GM12878 (cell line): ENCODE data around the gene HUWE1. TPM values are rescaled to one million over a fixed set of nuclear protein-coding genes. Genes with fewer than 3 reads are reported as not detected.

Experiments used
- ATAC-seq: fragments of 200-7000 bp; cut with Tn5 transposase; 3 replicates; pipeline ENCODE4 v1.9.1; 2020; ENCODE audit warnings: mild to moderate bottlenecking, moderate library complexity
- BruUV-seq: library from RNA; stranded (reverse); fragments of 400-500 nt; replicated peaks from 2 replicates; lab custom pipeline; 2021; lab: Mats Ljungman, UMichigan
- CTCF ChIA-PET: fragments of 300-600 bp; sonication (Branson Sonifier 250); formaldehyde crosslinking; extraction: SDS; loops from one replicate; lab custom pipeline; 2021; ENCODE audit warnings: inconsistent platforms; lab: Yijun Ruan, JAX
- POLR2A ChIA-PET: fragments of 350-600 bp; formaldehyde crosslinking; extraction: SDS; loops from one replicate; lab custom pipeline; 2021; ENCODE audit warnings: inconsistent platforms; lab: Charles Lee
- RAD21 ChIA-PET: fragments of 300-600 bp; sonication (Branson Sonifier 250); formaldehyde crosslinking; loops from one replicate; lab custom pipeline; 2023; ENCODE audit warnings: antibody characterized with exemption; ENCODE audit not compliant: unreplicated experiment; lab: Charles Lee
- SMC1A ChIA-PET: fragments of 300-600 bp; sonication (Branson Sonifier 250); formaldehyde crosslinking; loops from one replicate; lab custom pipeline; 2023; ENCODE audit not compliant: unreplicated experiment, uncharacterized antibody; lab: Charles Lee
- DNase-seq: peaks from one replicate; pipeline ENCODE4 v3.0.0-alpha.2; 2011; ENCODE audit warnings: low read depth, low spot score
- FAIRE-seq: peaks from 3 replicates; lab custom pipeline; 2011; peaks lifted over from hg19 to GRCh38; lab: Jason Lieb, UNC
- H2AFZ ChIP-seq: 2 replicates; pipeline ENCODE4 v1.6.0; 2011; ENCODE audit warnings: low read depth, low read length, control low read depth; ENCODE audit not compliant: control insufficient read depth
- H3K27ac ChIP-seq: 2 replicates; pipeline ENCODE4 v1.5.1; 2011; ENCODE audit warnings: control low read depth; ENCODE audit not compliant: control insufficient read depth, insufficient read depth
- H3K27me3 ChIP-seq, 2 experiments: replicated peaks in 1 of 2; 2 replicates each; pipeline versions ENCODE4 v1.6.0 to v1.6.1; 2011; ENCODE audit warnings: low read length in 1 of 2; ENCODE audit not compliant: control insufficient read depth in 2 of 2, insufficient read depth in 2 of 2
- H3K36me3 ChIP-seq, 2 experiments: 2 replicates each; pipeline ENCODE4 v1.5.1; 2011; ENCODE audit warnings: low read length in 1 of 2; ENCODE audit not compliant: control insufficient read depth in 2 of 2, insufficient read depth in 2 of 2
- H3K4me1 ChIP-seq: 2 replicates; pipeline ENCODE4 v1.6.1; 2011; ENCODE audit warnings: mild to moderate bottlenecking, low read length, moderate library complexity, mixed read lengths; ENCODE audit not compliant: control insufficient read depth, insufficient read depth
- H3K4me2 ChIP-seq: 2 replicates; pipeline ENCODE4 v1.6.0; 2011; ENCODE audit warnings: control low read depth; ENCODE audit not compliant: control insufficient read depth, insufficient read depth
- H3K4me3 ChIP-seq: fragments of 200-600 bp; sonication (generic); 2 replicates; pipeline ENCODE4 v1.5.1; 2016
- H3K79me2 ChIP-seq: 2 replicates; pipeline ENCODE4 v1.6.0; 2011; ENCODE audit warnings: low read length; ENCODE audit not compliant: control insufficient read depth, insufficient read depth
- H3K9ac ChIP-seq: 2 replicates; pipeline ENCODE4 v1.8.0; 2011; ENCODE audit warnings: low read length, control low read depth, mixed read lengths; ENCODE audit not compliant: control insufficient read depth, insufficient read depth
- H3K9me3 ChIP-seq: replicated peaks from 3 replicates; pipeline ENCODE4 v1.5.1; 2011; ENCODE audit warnings: mild to moderate bottlenecking, low read length; ENCODE audit not compliant: control insufficient read depth, insufficient read depth
- H4K20me1 ChIP-seq: 2 replicates; pipeline ENCODE4 v1.6.0; 2011; ENCODE audit not compliant: control insufficient read depth, insufficient read depth
- BHLHE40 ChIP-seq, 2 experiments: fragments of 450-650 bp in 1 of 2; IDR thresholded peaks; 2 replicates each; pipeline ENCODE4 v1.6.1; 2011 to 2017; ENCODE audit warnings: low read depth in 2 of 2, borderline replicate concordance in 1 of 2, improper control_type of control experiment in 1 of 2, low read length in 1 of 2, mild to moderate bottlenecking in 1 of 2
- EED ChIP-seq: sonication (generic); IDR thresholded peaks from 2 replicates; pipeline ENCODE4 v1.6.1; 2016; ENCODE audit warnings: antibody characterized with exemption, low read depth
- ELK1 ChIP-seq: IDR thresholded peaks from 2 replicates; pipeline ENCODE4 v1.6.1; 2012; ENCODE audit warnings: low read depth, low read length, improper control_type of control experiment
- EP300 ChIP-seq, 2 experiments: fragments of 150-350 bp in 1 of 2; IDR thresholded peaks; 2 replicates each; pipeline ENCODE4 v1.6.1; 2011 to 2012; ENCODE audit warnings: low read depth in 2 of 2, low read length in 2 of 2, borderline replicate concordance in 1 of 2, improper control_type of control experiment in 1 of 2, inconsistent platforms in 1 of 2; ENCODE audit not compliant: control insufficient read depth in 1 of 2
- NR2F1 ChIP-seq: fragments of 450-650 bp; conservative IDR thresholded peaks from 2 replicates; pipeline ENCODE4 v1.6.1; 2017; ENCODE audit warnings: mild to moderate bottlenecking
- SMARCA5 ChIP-seq: fragments of 450-650 bp; IDR thresholded peaks from 2 replicates; pipeline ENCODE4 v1.6.1; 2017; ENCODE audit warnings: mild to moderate bottlenecking
- SREBF2 ChIP-seq: IDR thresholded peaks from 2 replicates; pipeline ENCODE4 v1.6.1; 2012; ENCODE audit warnings: mild to moderate bottlenecking, low read length
- SRF ChIP-seq, 2 experiments: IDR thresholded peaks; 2 replicates each; pipeline ENCODE4 v1.6.1; 2011; ENCODE audit warnings: low read depth in 2 of 2, low read length in 2 of 2, mild to moderate bottlenecking in 1 of 2, moderate library complexity in 1 of 2
- USF1 ChIP-seq: IDR thresholded peaks from 2 replicates; pipeline ENCODE4 v1.6.1; 2011; ENCODE audit warnings: borderline replicate concordance, low read depth, mild to moderate bottlenecking, moderate library complexity, mixed read lengths, low read length; ENCODE audit not compliant: insufficient read depth; ENCODE audit errors: extremely low read length
- ZNF217 ChIP-seq: fragments of 450-650 bp; IDR thresholded peaks from 2 replicates; pipeline ENCODE4 v1.6.1; 2017; ENCODE audit warnings: antibody characterized with exemption, mild to moderate bottlenecking
- ZNF24 ChIP-seq: fragments of 450-650 bp; IDR thresholded peaks from 2 replicates; pipeline ENCODE4 v1.6.1; 2017; ENCODE audit warnings: antibody characterized with exemption, mild to moderate bottlenecking
- in situ Hi-C: fragments of 300-500 bp; cut with MboI; formaldehyde crosslinking; loops from 9 replicates; pipeline ENCODE4 v1.14.3; 2018; ENCODE audit warnings: mixed read lengths
- intact Hi-C: fragments of 100-400 bp; cut with micrococcal nuclease; formaldehyde crosslinking; loops from one replicate; pipeline ENCODE4 v1.14.2; 2022; ENCODE audit not compliant: unreplicated experiment
- polyA plus RNA-seq, 11 experiments: library from polyadenylated mRNA; depleted of rRNA in 4 of 11; unstranded in 6 of 11; stranded (reverse) in 5 of 11; fragments of >200 nt; fragmentation: Nextera tagmentation in 4 of 11; fragmentation: Illumina TruSeq in 1 of 11; extraction: Ambion mirVana in 4 of 11; extraction: Trizol in 1 of 11; gene quantifications; 1 replicate in 1 of 11; 2 replicates in 10 of 11; pipeline versions ENCODE4 v1.2.1 to v1.2.3, GENCODE V29; 2011 to 2016; ENCODE audit warnings: inconsistent platforms in 2 of 11, missing spikeins in 2 of 11, low read depth in 1 of 11
- total RNA-seq, 4 experiments: library from RNA; depleted of rRNA in 3 of 4; stranded (reverse); fragments of >200 nt in 3 of 4; fragmentation: Illumina TruSeq in 1 of 4; extraction: Trizol in 1 of 4; gene quantifications; 2 replicates each; pipeline versions ENCODE4 v1.2.1 to v1.2.3, GENCODE V29; 2013 to 2021

The HUWE1 gene
- total and polyA plus RNA-seq, 10 of the 15 experiments (the other 5 are each of a cell fraction or from before 2014, with no cell fraction given): 35.9 to 280 (median 100) TPM

- ATAC-seq: no peak
- TF ChIP-seq SMARCA5 (no peak), EED (no peak), ZNF24 (no peak), NR2F1 (no peak), ELK1 (no peak), EP300 (IDR thresholded peaks at IDR 0.05; ENCODE audit: borderline replicate concordance in 1 of 2, control insufficient read depth in 1 of 2, low read depth in 2 of 2, low read length in 2 of 2) (no peak), SREBF2 (no peak), SRF (IDR thresholded peaks at IDR 0.05; ENCODE audit: low read depth in 2 of 2, low read length in 2 of 2) (no peak), ZNF217 (no peak), USF1 (no peak), BHLHE40 (IDR thresholded peaks at IDR 0.05; ENCODE audit: borderline replicate concordance in 1 of 2, low read depth in 2 of 2, low read length in 1 of 2) (no peak)
- Histone ChIP-seq H3K27me3 (no peaks in the 10 kb centered on the region; a peak in 2 of 4 replicates), H3K4me3 (no peak overlapping the region), H4K20me1 (no peaks in the 10 kb centered on the region), H3K9ac (no peak overlapping the region), H2AFZ (no peak overlapping the region), H3K9me3 (no peaks in the 10 kb centered on the region), H3K27ac (no peak overlapping the region), H3K4me1 (no peaks in the 10 kb centered on the region), H3K36me3 (no peaks in the 10 kb centered on the region), H3K79me2 (no peaks in the 10 kb centered on the region), H3K4me2 (no peak overlapping the region)
- SMC1A ChIA-PET: no interaction called here
- intact Hi-C loops (no loop called here), in situ Hi-C loops (no loop called here)
- BruUV-seq: no TSS peak
- no peak for FAIRE-seq
- POLR2A ChIA-PET: no interaction called here
- DNase-seq: no peak
- CTCF ChIA-PET: interaction anchor here (1.0 to 1.1 kb wide), 2 partner anchors 10 to 173 kb away, joined by 4 to 6 read pairs; no protein-coding TSS in a partner anchor
- RAD21 ChIA-PET: no interaction called here
Observed at GRCh38 chrX:53486285-53486684, 200.2 kb downstream of the HUWE1 start.
